Measurements from ENCODE around the gene WDR45B.

GRCh38 chr17:82570277-82570676 lies 78.0 kb downstream of the WDR45B start:
- no peak for TF ChIP-seq POLR2A (IDR thresholded peaks at IDR 0.05)
- no peak for TF ChIP-seq CTCF (IDR thresholded peaks at IDR 0.05 in 8 of 11, conservative IDR thresholded peaks at IDR 0.05 in 3 of 11)

Data from spleen (tissue), 7 donors.